Stomach (tissue), 9 donors: Measurements from ENCODE around the gene RBMS1. TPM values are rescaled to one million over a fixed set of nuclear protein-coding genes. Genes with fewer than 3 reads are reported as not detected.
"Not testable (repeated sequence)": the region's sequence is repeated elsewhere in the genome, so short reads cannot be mapped to it uniquely, and the experiment has no call there.

Experiments
- DNase-seq, 2 donors: peaks; one replicate each; pipeline versions ENCODE4 v3.0.0 to v3.0.0-alpha.2; 2013 to 2019
- H3K27ac ChIP-seq, 5 donors: fragments of 200-600 bp in 4 of 5; sonication (generic) in 4 of 5; one replicate each; pipeline ENCODE4 v1.5.1; 2013 to 2019; ENCODE audit warnings: mild to moderate bottlenecking in 1 of 5, moderate library complexity in 1 of 5
- H3K27me3 ChIP-seq, 3 donors: fragments of 200-600 bp; sonication (generic); one replicate each; pipeline ENCODE4 v1.5.1; 2017 to 2019; ENCODE audit warnings: mixed run types in 1 of 3
- H3K36me3 ChIP-seq, 4 donors: fragments of 200-600 bp; sonication (generic); 1 replicate in 3 of 4; 2 replicates in 1 of 4; pipeline ENCODE4 v1.5.1; 2016 to 2019
- H3K4me1 ChIP-seq, 4 donors: fragments of 200-600 bp; sonication (generic); one replicate each; pipeline ENCODE4 v1.5.1; 2016 to 2019
- H3K4me3 ChIP-seq, 4 donors: fragments of 200-600 bp; sonication (generic) in 3 of 4; one replicate each; pipeline ENCODE4 v1.5.1; 2016 to 2019; ENCODE audit warnings: mild to moderate bottlenecking in 1 of 4
- H3K9me3 ChIP-seq, 4 donors: fragments of 200-600 bp; sonication (generic); one replicate each; pipeline ENCODE4 v1.5.1; 2016 to 2019
- EP300 ChIP-seq: sonication (generic); formaldehyde crosslinking; IDR thresholded peaks from one replicate; pipeline ENCODE4 v1.6.1; 2017; ENCODE audit warnings: antibody characterized with exemption
- POLR2A ChIP-seq, 4 donors: fragments of 450-650 bp; IDR thresholded peaks; one replicate each; pipeline ENCODE4 v1.6.1; 2016; ENCODE audit warnings: antibody characterized with exemption in 4 of 4, control low read depth in 2 of 4, mild to moderate bottlenecking in 1 of 4, moderate library complexity in 1 of 4
- POLR2AphosphoS5 ChIP-seq, 3 donors: sonication (generic); formaldehyde crosslinking; IDR thresholded peaks; one replicate each; pipeline ENCODE4 v1.6.1; 2016; ENCODE audit warnings: antibody characterized with exemption in 3 of 3
- WGBS, 5 donors: extraction: QIAGEN DNeasy Blood & Tissue Kit in 3 of 5; methylation state at CpG; one replicate each; pipeline versions ENCODE4 v1.1.5 to v1.1.7; 2013 to 2018; 5-methylcytosine and 5-hydroxymethylcytosine counted together
- intact Hi-C: fragments of 100-400 bp; cut with DNase I; formaldehyde crosslinking; loops from one replicate; pipeline ENCODE4 v1.15.1; 2023; ENCODE audit warnings: low total_unique reads
- polyA plus RNA-seq, 3 donors: library from polyadenylated mRNA; stranded (reverse); fragments of 200-250 nt; gene quantifications; one replicate each; pipeline ENCODE4 v1.2.3, GENCODE V29; 2013
- total RNA-seq, 5 donors: library from RNA; depleted of rRNA; stranded (reverse); fragments of >200 nt; gene quantifications; one replicate each; pipeline versions ENCODE4 v1.1.0 to v1.2.3, GENCODE V29; 2014 to 2016
- TF ChIP-seq, protein P1 (sequence below), 7 experiments: fragments of 450-650 bp in 4 of 7; fragments of 200-600 bp in 3 of 7; sonication (generic) in 3 of 7; IDR thresholded peaks; one replicate each; pipeline ENCODE4 v1.5.1; 2016 to 2019; ENCODE audit warnings: antibody characterized with exemption in 7 of 7, control low read depth in 2 of 7, mild to moderate bottlenecking in 1 of 7
- donor health status: healthy with polysubstance abuse.
- donor health status: Bipolar disorder and iron deficiency.
- donor health status: healthy.

The RBMS1 gene
- total and polyA plus RNA-seq, 8 donors, result 4.3 to 134 (median 27.8) TPM

DNA sequence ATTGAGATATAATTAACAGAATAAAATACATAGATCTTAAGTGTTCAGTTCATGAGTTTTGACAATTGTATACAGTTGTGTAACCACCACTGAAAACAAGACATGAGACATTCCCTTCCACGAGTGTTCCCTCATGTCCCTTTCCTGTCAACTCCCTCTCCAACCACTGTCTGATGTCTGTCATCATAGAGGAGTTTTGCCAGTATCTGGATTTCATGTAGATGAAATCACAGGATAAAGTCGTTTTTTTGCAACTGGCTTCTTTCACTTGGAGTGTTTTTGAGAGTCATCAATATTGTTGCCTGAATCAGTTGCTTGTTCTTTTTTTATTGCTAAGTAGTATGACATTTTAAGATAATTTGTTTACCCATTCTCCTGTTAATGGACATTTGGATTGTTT lies 52.7 kb downstream of the RBMS1 start:
- H3K36me3 ChIP-seq, result no peaks in the 10 kb centered on the region
- intact Hi-C loops, result no loop called here
- no peaks in the 10 kb centered on the region for H3K27me3 ChIP-seq
- H3K4me1 ChIP-seq, result peaks cover 0 to 14% (median 0%) of the 10 kb centered on the region in 4 donors
- 52 to 74% (median 59%) methylated on average over 2 of the region's 2 CpGs for WGBS, 5 donors
- TF ChIP-seq EP300, result no peak
- TF ChIP-seq POLR2AphosphoS5 (IDR thresholded peaks at IDR 0.05), result peak in 1 of 3 donors; percentile 15
- no peaks in the 10 kb centered on the region for H3K9me3 ChIP-seq
- DNase-seq, result no peak
- H3K27ac ChIP-seq, result no peak overlapping the region
- H3K4me3 ChIP-seq, result no peak overlapping the region

DNA sequence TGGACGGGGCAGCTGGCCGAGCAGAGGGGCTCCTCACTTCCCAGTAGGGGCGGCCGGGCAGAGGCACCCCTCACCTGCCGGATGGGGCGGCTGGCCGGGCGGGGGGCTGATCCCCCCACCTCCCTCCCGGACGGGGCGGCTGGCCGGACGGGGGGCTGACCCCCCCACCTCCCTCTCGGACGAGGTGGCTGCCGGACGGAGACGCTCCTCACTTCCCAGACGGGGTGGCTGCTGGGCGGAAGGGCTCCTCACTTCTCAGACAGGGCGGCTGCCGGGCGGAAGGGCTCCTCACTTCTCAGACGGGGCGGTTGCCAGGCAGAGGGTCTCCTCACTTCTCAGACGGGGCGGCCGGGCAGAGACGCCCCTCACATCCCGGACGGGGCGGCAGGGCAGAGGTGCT lies 54.6 kb downstream of the RBMS1 start:
- H3K4me3 ChIP-seq, intact Hi-C loops, H3K27ac ChIP-seq, H3K27me3 ChIP-seq, DNase-seq, H3K36me3 ChIP-seq, H3K9me3 ChIP-seq: not testable (repeated sequence)
- H3K4me1 ChIP-seq, result peaks cover 0 to 21% (median 9%) of the 10 kb centered on the region in 4 donors
- WGBS, 5 donors, result 93 to 99% (median 99%) methylated on average over 12 to 30 of the region's 32 CpGs; no CpG with 5 or more reads in 2 of the 5 donors

DNA sequence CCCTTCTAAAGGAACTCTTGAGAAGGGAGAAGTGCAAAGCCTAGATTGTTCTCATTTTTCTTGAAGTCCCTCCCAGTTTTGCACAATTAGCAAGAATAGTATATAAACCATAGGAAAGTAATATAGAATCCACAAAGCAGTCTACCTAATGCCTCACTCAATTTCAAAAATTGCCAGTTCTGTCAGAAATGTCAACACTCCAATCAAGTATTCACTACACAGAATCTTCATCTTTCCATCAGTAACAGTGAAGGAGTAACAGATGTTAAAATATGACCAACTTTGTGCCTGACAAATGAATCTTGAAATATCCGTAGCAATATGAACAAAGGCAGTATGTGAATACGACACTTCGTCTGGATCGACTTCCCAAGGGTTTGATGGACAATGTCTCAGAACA lies 56.3 kb downstream of the RBMS1 start:
- H3K36me3 ChIP-seq, result no peaks in the 10 kb centered on the region
- no peak for DNase-seq
- no peak overlapping the region for H3K27ac ChIP-seq
- H3K27me3 ChIP-seq, result no peaks in the 10 kb centered on the region
- no peaks in the 10 kb centered on the region for H3K9me3 ChIP-seq
- WGBS, 5 donors, result 93 to 99% (median 97%) methylated on average over 4 of the region's 4 CpGs
- TF ChIP-seq POLR2AphosphoS5 (IDR thresholded peaks at IDR 0.05) (no peak), EP300 (no peak), POLR2A (IDR thresholded peaks at IDR 0.05) (no peak)
- TF ChIP-seq, protein P1, sequence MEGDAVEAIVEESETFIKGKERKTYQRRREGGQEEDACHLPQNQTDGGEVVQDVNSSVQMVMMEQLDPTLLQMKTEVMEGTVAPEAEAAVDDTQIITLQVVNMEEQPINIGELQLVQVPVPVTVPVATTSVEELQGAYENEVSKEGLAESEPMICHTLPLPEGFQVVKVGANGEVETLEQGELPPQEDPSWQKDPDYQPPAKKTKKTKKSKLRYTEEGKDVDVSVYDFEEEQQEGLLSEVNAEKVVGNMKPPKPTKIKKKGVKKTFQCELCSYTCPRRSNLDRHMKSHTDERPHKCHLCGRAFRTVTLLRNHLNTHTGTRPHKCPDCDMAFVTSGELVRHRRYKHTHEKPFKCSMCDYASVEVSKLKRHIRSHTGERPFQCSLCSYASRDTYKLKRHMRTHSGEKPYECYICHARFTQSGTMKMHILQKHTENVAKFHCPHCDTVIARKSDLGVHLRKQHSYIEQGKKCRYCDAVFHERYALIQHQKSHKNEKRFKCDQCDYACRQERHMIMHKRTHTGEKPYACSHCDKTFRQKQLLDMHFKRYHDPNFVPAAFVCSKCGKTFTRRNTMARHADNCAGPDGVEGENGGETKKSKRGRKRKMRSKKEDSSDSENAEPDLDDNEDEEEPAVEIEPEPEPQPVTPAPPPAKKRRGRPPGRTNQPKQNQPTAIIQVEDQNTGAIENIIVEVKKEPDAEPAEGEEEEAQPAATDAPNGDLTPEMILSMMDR (IDR thresholded peaks at IDR 0.05), result no peak
- peaks cover 0 to 33% (median 15%) of the 10 kb centered on the region in 4 donors for H3K4me1 ChIP-seq
- no peak overlapping the region for H3K4me3 ChIP-seq
- intact Hi-C loops, result no loop called here

DNA sequence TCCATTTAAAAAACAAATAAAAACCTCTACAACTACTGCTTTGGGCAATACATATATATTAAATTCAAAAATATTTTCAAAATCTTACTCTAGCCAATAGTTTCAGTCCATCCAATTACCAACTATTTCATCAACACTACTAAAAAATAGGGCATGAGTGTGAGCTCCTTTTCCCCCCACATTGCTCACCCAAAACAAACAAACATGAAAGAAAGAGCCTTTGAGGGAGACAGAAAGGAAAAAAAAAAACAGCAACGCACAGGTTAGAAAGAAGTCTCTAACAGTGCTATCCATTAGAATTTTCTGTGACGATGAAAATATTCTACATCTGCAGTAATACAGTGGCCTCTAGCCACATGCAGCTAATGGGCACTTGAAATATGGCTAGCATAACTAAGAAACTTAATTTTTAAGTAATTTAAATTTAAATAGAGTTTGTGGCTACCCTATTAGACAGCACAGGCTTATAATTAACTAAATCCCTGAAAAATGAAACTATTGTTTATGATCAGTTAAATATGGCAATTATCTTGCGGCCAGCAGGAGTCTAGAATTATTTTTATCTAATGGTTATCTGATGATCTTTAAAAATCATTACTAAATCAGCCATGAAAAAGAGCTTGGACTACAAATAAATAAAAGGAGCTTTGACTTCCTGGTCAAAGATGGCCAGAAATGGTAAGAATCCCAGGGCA lies 59.2 kb downstream of the RBMS1 start:
- no peak overlapping the region for H3K4me3 ChIP-seq
- H3K4me1 ChIP-seq, result peaks cover 0 to 32% (median 16%) of the 10 kb centered on the region in 4 donors
- no peak overlapping the region for H3K27ac ChIP-seq
- no peak for DNase-seq
- H3K36me3 ChIP-seq, result peaks cover 0 to 4% (median 0%) of the 10 kb centered on the region in 4 donors
- intact Hi-C loops, result no loop called here
- no peaks in the 10 kb centered on the region for H3K27me3 ChIP-seq
- no peak for TF ChIP-seq POLR2A (IDR thresholded peaks at IDR 0.05)
- TF ChIP-seq EP300, result no peak
- TF ChIP-seq, protein P1 (IDR thresholded peaks at IDR 0.05), result no peak
- TF ChIP-seq POLR2AphosphoS5 (IDR thresholded peaks at IDR 0.05), result no peak
- H3K9me3 ChIP-seq, result peaks cover 0 to 8% (median 4%) of the 10 kb centered on the region in 4 donors
- 68 to 77% (median 71%) methylated on average over 3 of the region's 3 CpGs for WGBS, 5 donors

DNA sequence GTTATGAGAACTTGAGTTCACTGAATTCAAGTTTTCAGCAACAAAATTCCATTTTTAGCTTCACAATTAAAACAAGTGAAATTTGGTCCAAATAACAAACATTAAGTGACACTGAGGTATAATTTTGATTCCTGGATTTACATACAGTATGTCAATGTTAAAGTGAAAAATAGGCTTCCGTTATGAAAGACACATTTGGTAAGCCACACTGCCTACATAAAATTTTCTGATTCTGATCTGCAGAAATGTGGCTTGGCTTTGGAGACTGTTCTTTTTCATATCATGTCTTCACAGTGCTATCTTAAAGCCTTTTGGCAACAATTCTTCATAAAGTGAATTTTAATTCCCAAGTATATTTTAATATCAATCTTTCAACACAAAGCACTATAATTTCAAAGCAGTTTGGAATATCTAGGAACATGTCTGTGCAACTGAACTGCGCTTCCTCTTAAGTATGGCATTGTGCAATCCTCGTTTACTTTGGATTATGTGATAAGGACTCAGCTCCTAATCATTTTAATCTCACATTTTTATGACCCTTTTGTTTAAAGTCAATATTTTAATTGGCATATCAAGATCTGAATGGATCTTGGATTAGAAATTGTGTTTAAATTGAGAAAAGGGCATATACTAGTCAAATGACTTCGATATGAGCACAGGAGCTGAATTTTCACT lies 60.0 kb downstream of the RBMS1 start:
- H3K4me1 ChIP-seq, result peaks cover 6 to 40% (median 20%) of the 10 kb centered on the region in 4 donors
- no peak overlapping the region for H3K4me3 ChIP-seq
- no peak for DNase-seq
- intact Hi-C loops, result no loop called here
- no peak overlapping the region for H3K27ac ChIP-seq
- 45 to 54% (median 47%) methylated on average over 4 of the region's 4 CpGs for WGBS, 5 donors
- H3K36me3 ChIP-seq, result peaks cover 0 to 4% (median 0%) of the 10 kb centered on the region in 4 donors
- TF ChIP-seq EP300, result no peak
- TF ChIP-seq POLR2A (IDR thresholded peaks at IDR 0.05), result no peak
- TF ChIP-seq, protein P1 (IDR thresholded peaks at IDR 0.05), result no peak
- no peak for TF ChIP-seq POLR2AphosphoS5 (IDR thresholded peaks at IDR 0.05)
- H3K9me3 ChIP-seq, result peaks cover 0 to 8% (median 4%) of the 10 kb centered on the region in 4 donors
- no peaks in the 10 kb centered on the region for H3K27me3 ChIP-seq
